Right atrium auricular region (tissue), 2 donors: Measurements from ENCODE around the gene CECR2. TPM values are rescaled to one million over a fixed set of nuclear protein-coding genes. Genes with fewer than 3 reads are reported as not detected.
"Not testable (repeated sequence)": the region's sequence is repeated elsewhere in the genome, so short reads cannot be mapped to it uniquely, and the experiment has no call there.

Source experiments
- DNase-seq: peaks from one replicate; pipeline ENCODE4 v3.0.0-alpha.2; 2019; ENCODE audit warnings: low spot score
- H3K27ac ChIP-seq, 2 donors: fragments of 200-600 bp; sonication (generic); 1 replicate in 1 of 2; 2 replicates in 1 of 2; pipeline ENCODE4 v1.5.1; 2016 to 2019
- H3K27me3 ChIP-seq, 2 donors: fragments of 200-600 bp; sonication (generic); one replicate each; pipeline versions ENCODE4 v1.5.1 to v1.6.0; 2017 to 2019
- H3K36me3 ChIP-seq: fragments of 200-600 bp; sonication (generic); one replicate; pipeline ENCODE4 v1.5.1; 2016
- H3K4me1 ChIP-seq, 2 donors: fragments of 200-600 bp; sonication (generic); one replicate each; pipeline versions ENCODE4 v1.5.1 to v1.6.0; 2017 to 2019
- H3K4me3 ChIP-seq, 2 donors: fragments of 200-600 bp; sonication (generic); 1 replicate in 1 of 2; 2 replicates in 1 of 2; pipeline ENCODE4 v1.5.1; 2017 to 2019; ENCODE audit warnings: mild to moderate bottlenecking in 1 of 2, moderate library complexity in 1 of 2
- H3K9me3 ChIP-seq, 2 donors: fragments of 200-600 bp; sonication (generic); one replicate each; pipeline ENCODE4 v1.5.1; 2019
- CTCF ChIP-seq, 2 donors: fragments of 200-600 bp; sonication (generic); IDR thresholded peaks; one replicate each; pipeline ENCODE4 v1.5.1; 2019; ENCODE audit warnings: antibody characterized with exemption in 2 of 2
- total RNA-seq, 2 donors: library from RNA; depleted of rRNA; stranded (reverse); fragments of >200 nt; gene quantifications; one replicate each; pipeline ENCODE4 v1.1.0, GENCODE V29; 2016

The CECR2 gene
- total RNA-seq, 2 donors from 2014 or later: 4.0 to 4.8 TPM

DNA sequence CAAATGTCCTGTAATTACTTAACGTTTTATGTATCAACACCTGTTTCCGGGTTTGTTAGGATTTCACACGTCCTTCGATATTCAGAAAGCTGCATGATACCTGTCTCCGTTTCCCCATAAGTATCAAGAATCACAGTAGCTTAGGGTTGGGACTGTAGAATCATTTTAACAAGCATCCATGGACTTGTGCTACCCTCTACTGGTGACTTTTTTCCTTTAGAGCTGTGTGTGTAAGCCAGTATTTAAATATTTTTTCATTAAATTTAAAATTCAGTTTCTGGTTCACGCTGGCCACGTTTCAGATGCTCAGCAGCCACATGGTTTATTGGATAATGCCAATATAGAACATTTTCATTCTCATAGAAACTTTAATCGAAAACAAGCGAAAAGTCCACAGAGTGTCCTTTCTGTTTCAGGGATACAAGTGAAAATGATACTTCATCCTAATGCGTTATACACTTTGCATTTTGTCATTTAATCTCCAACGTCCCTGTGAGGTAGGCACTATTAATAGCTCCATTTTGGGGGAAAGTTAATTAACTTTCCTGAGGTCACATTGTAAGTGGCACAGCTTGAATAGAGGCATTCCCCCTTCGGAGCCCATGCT is 132.5 kb downstream of the CECR2 start:
- no peaks in the 10 kb centered on the region for H3K27me3 ChIP-seq
- no peak for DNase-seq
- H3K9me3 ChIP-seq: no peaks in the 10 kb centered on the region
- peaks cover 7% of the 10 kb centered on the region for H3K36me3 ChIP-seq
- TF ChIP-seq CTCF (IDR thresholded peaks at IDR 0.05): peak; percentile 65 to 76
- no peak overlapping the region for H3K27ac ChIP-seq
- H3K4me1 ChIP-seq: no peaks in the 10 kb centered on the region
- no peak overlapping the region for H3K4me3 ChIP-seq

GRCh38 chr22:17508110-17508509 is 138.8 kb downstream of the CECR2 start:
- Histone ChIP-seq H3K4me3 (no peak overlapping the region), H3K9me3 (no peaks in the 10 kb centered on the region), H3K27ac (no peak overlapping the region), H3K36me3 (peaks cover 15% of the 10 kb centered on the region), H3K27me3 (no peaks in the 10 kb centered on the region), H3K4me1 (no peaks in the 10 kb centered on the region)
- no peak for DNase-seq
- TF ChIP-seq CTCF (IDR thresholded peaks at IDR 0.05): no peak

GRCh38 chr22:17512960-17513359 is 143.7 kb downstream of the CECR2 start:
- no peak for DNase-seq
- Histone ChIP-seq H3K4me3 (no peak overlapping the region), H3K36me3 (peaks cover 8% of the 10 kb centered on the region), H3K27me3 (no peaks in the 10 kb centered on the region), H3K9me3 (no peaks in the 10 kb centered on the region), H3K4me1 (no peaks in the 10 kb centered on the region), H3K27ac (peak overlapping the region in 1 of 2 donors; percentile 68)
- no peak for TF ChIP-seq CTCF (IDR thresholded peaks at IDR 0.05)

- H3K4me1 ChIP-seq: no peaks in the 10 kb centered on the region
- H3K36me3 ChIP-seq: peaks cover 8% of the 10 kb centered on the region
- no peaks in the 10 kb centered on the region for H3K27me3 ChIP-seq
- DNase-seq: no peak
- H3K27ac ChIP-seq: peak overlapping the region; percentile 52 to 68
- no peak for TF ChIP-seq CTCF (IDR thresholded peaks at IDR 0.05)
- H3K9me3 ChIP-seq: no peaks in the 10 kb centered on the region
- H3K4me3 ChIP-seq: no peak overlapping the region
Measured at GRCh38 chr22:17513612-17514011, 144.4 kb downstream of the CECR2 start.

- Histone ChIP-seq H3K4me3 (no peak overlapping the region), H3K9me3 (no peaks in the 10 kb centered on the region), H3K27ac (peak overlapping the region; percentile 52 to 68), H3K36me3 (peaks cover 8% of the 10 kb centered on the region), H3K4me1 (no peaks in the 10 kb centered on the region), H3K27me3 (no peaks in the 10 kb centered on the region)
- no peak for DNase-seq
- TF ChIP-seq CTCF (IDR thresholded peaks at IDR 0.05): no peak
Measured at GRCh38 chr22:17514084-17514483, 144.8 kb downstream of the CECR2 start.

DNA sequence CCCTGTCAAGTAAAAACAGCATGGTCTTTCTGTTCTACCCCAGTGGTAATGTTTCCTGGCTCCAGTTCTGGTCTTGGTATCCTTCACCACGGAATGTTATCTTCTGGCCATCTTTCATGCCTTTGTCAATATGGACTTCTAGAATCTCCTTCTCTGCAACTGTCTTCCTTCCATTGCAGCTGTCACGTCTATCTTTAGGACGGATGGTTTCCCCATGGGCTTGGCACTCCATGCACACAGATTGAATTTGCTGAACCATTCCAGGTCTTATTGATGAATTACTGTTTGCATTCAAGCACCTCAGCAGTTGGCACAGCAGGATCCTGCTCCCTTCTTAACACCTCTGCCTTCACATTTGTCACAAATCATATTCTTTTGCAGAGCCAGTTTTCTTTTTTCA is 149.1 kb downstream of the CECR2 start:
- no peak for TF ChIP-seq CTCF (IDR thresholded peaks at IDR 0.05)
- Histone ChIP-seq H3K4me1 (no peaks in the 10 kb centered on the region), H3K36me3 (no peaks in the 10 kb centered on the region), H3K27me3 (no peaks in the 10 kb centered on the region), H3K9me3 (no peaks in the 10 kb centered on the region), H3K4me3 (no peak overlapping the region), H3K27ac (no peak overlapping the region)
- no peak for DNase-seq

GRCh38 chr22:17521971-17522370 is 152.7 kb downstream of the CECR2 start:
- DNase-seq, H3K4me1 ChIP-seq, H3K27me3 ChIP-seq, H3K9me3 ChIP-seq, H3K36me3 ChIP-seq, H3K4me3 ChIP-seq, H3K27ac ChIP-seq: not testable (repeated sequence)
